HEK293 (cell line): Measurements from ENCODE around the gene KLHL14.

Experiments
- CTCF ChIA-PET: fragments of 350-600 bp; formaldehyde crosslinking; extraction: SDS; loops from one replicate; lab custom pipeline; 2021; ENCODE audit warnings: antibody characterized with exemption; lab: Yijun Ruan, JAX
- POLR2A ChIA-PET: fragments of 300-600 bp; formaldehyde crosslinking; extraction: SDS; loops from one replicate; lab custom pipeline; 2020; ENCODE audit warnings: antibody characterized with exemption, inconsistent platforms; lab: Yijun Ruan, JAX
- H3K27ac ChIP-seq: fragments of 200-500 bp; sonication (Bioruptor generic); 2 replicates; pipeline ENCODE4 v1.5.1; 2014; ENCODE audit warnings: low read depth, low read length, control low read depth, inconsistent platforms; ENCODE audit errors: extremely low read depth
- H3K36me3 ChIP-seq, 2 experiments: fragments of 200-500 bp in 1 of 2; sonication (Bioruptor generic) in 1 of 2; 1 replicate in 1 of 2; 2 replicates in 1 of 2; pipeline ENCODE4 v1.5.1; 2014 to 2017; ENCODE audit warnings: inconsistent platforms in 2 of 2, low read length in 2 of 2; ENCODE audit not compliant: control insufficient read depth in 2 of 2, insufficient read depth in 1 of 2
- H3K4me1 ChIP-seq: fragments of 200-500 bp; sonication (Bioruptor generic); 2 replicates; pipeline ENCODE4 v1.5.1; 2014; ENCODE audit warnings: mild to moderate bottlenecking, low read length, inconsistent platforms; ENCODE audit not compliant: control insufficient read depth, insufficient read depth
- H3K4me3 ChIP-seq: 2 replicates; pipeline ENCODE4 v1.5.1; 2011; ENCODE audit warnings: low read depth, mild to moderate bottlenecking, control low read depth, low read length, moderate library complexity
- H3K9me3 ChIP-seq: fragments of 200-500 bp; sonication (Bioruptor generic); 2 replicates; pipeline ENCODE4 v1.5.1; 2014; ENCODE audit warnings: low read depth, low read length, inconsistent platforms; ENCODE audit not compliant: control insufficient read depth, insufficient read depth
- GLIS2 ChIP-seq: fragments of 450-650 bp; formaldehyde crosslinking; IDR thresholded peaks from 2 replicates; pipeline ENCODE4 v1.5.1; 2016; ENCODE audit warnings: missing biosample characterization, missing genetic modification characterization
- KLF16 ChIP-seq: fragments of 450-650 bp; formaldehyde crosslinking; IDR thresholded peaks from 2 replicates; pipeline ENCODE4 v1.5.1; 2017; ENCODE audit warnings: missing biosample characterization, missing genetic modification characterization
- MYNN ChIP-seq: fragments of 450-650 bp; formaldehyde crosslinking; IDR thresholded peaks from 2 replicates; pipeline ENCODE4 v1.5.1; 2016; ENCODE audit warnings: missing biosample characterization, missing genetic modification characterization, borderline replicate concordance
- REPIN1 ChIP-seq: fragments of 450-650 bp; formaldehyde crosslinking; IDR thresholded peaks from 2 replicates; pipeline ENCODE4 v1.5.1; 2017; ENCODE audit warnings: missing biosample characterization, missing genetic modification characterization, low read depth
- SP7 ChIP-seq: fragments of 450-650 bp; formaldehyde crosslinking; IDR thresholded peaks from 2 replicates; pipeline ENCODE4 v1.5.1; 2016; ENCODE audit warnings: missing biosample characterization, missing genetic modification characterization
- ZBTB20 ChIP-seq: fragments of 450-650 bp; formaldehyde crosslinking; IDR thresholded peaks from 2 replicates; pipeline ENCODE4 v1.5.1; 2016; ENCODE audit warnings: missing biosample characterization, missing genetic modification characterization
- ZFHX2 ChIP-seq: fragments of 450-650 bp; formaldehyde crosslinking; conservative IDR thresholded peaks from 2 replicates; pipeline ENCODE4 v1.5.1; 2016; ENCODE audit warnings: missing biosample characterization, missing genetic modification characterization
- ZFP69B ChIP-seq: fragments of 450-650 bp; formaldehyde crosslinking; IDR thresholded peaks from 2 replicates; pipeline ENCODE4 v1.5.1; 2016; ENCODE audit warnings: missing biosample characterization, missing genetic modification characterization
- ZNF132 ChIP-seq: fragments of 450-650 bp; formaldehyde crosslinking; IDR thresholded peaks from 2 replicates; pipeline ENCODE4 v1.5.1; 2017; ENCODE audit warnings: missing biosample characterization, missing genetic modification characterization, borderline replicate concordance
- ZNF155 ChIP-seq: fragments of 450-650 bp; formaldehyde crosslinking; IDR thresholded peaks from 2 replicates; pipeline ENCODE4 v1.5.1; 2016; ENCODE audit warnings: missing biosample characterization, missing genetic modification characterization
- ZNF214 ChIP-seq: fragments of 450-650 bp; formaldehyde crosslinking; IDR thresholded peaks from 2 replicates; pipeline ENCODE4 v1.5.1; 2017; ENCODE audit warnings: missing biosample characterization, mild to moderate bottlenecking, missing genetic modification characterization, borderline replicate concordance
- ZNF239 ChIP-seq: fragments of 450-650 bp; formaldehyde crosslinking; IDR thresholded peaks from 2 replicates; pipeline ENCODE4 v1.5.1; 2016; ENCODE audit warnings: missing biosample characterization, missing genetic modification characterization
- ZNF335 ChIP-seq: fragments of 450-650 bp; formaldehyde crosslinking; conservative IDR thresholded peaks from 2 replicates; pipeline ENCODE4 v1.5.1; 2016; ENCODE audit warnings: missing biosample characterization, missing genetic modification characterization
- ZNF350 ChIP-seq: fragments of 450-650 bp; formaldehyde crosslinking; IDR thresholded peaks from 2 replicates; pipeline ENCODE4 v1.5.0; 2017; ENCODE audit warnings: missing biosample characterization, mild to moderate bottlenecking, missing genetic modification characterization
- ZNF596 ChIP-seq: fragments of 450-650 bp; IDR thresholded peaks from 2 replicates; pipeline ENCODE4 v1.5.0; 2018; ENCODE audit warnings: missing biosample characterization, mild to moderate bottlenecking, missing genetic modification characterization, moderate library complexity
- ZNF600 ChIP-seq: fragments of 450-650 bp; formaldehyde crosslinking; IDR thresholded peaks from 2 replicates; pipeline ENCODE4 v1.5.1; 2016; ENCODE audit warnings: missing biosample characterization, missing genetic modification characterization
- ZNF660 ChIP-seq: fragments of 450-650 bp; IDR thresholded peaks from 2 replicates; pipeline ENCODE4 v1.5.1; 2018; ENCODE audit warnings: missing biosample characterization, mild to moderate bottlenecking, missing genetic modification characterization
- ZNF701 ChIP-seq: fragments of 450-650 bp; formaldehyde crosslinking; IDR thresholded peaks from 2 replicates; pipeline ENCODE4 v1.5.1; 2016; ENCODE audit warnings: missing biosample characterization, missing genetic modification characterization
- ZNF830 ChIP-seq: fragments of 450-650 bp; IDR thresholded peaks from 2 replicates; pipeline ENCODE4 v1.5.0; 2018; ENCODE audit warnings: missing biosample characterization, missing genetic modification characterization, low read depth, mild to moderate bottlenecking, moderate library complexity
- TF ChIP-seq, protein P1 (sequence below): fragments of 450-650 bp; formaldehyde crosslinking; IDR thresholded peaks from 2 replicates; pipeline ENCODE4 v1.5.1; 2017; ENCODE audit warnings: missing biosample characterization, missing genetic modification characterization
- TF ChIP-seq, protein P2 (sequence below): fragments of 450-650 bp; formaldehyde crosslinking; IDR thresholded peaks from 2 replicates; pipeline ENCODE4 v1.5.1; 2016; ENCODE audit warnings: missing biosample characterization, missing genetic modification characterization
- TF ChIP-seq, protein P3 (sequence below): fragments of 450-650 bp; formaldehyde crosslinking; IDR thresholded peaks from 2 replicates; pipeline ENCODE4 v1.5.1; 2016; ENCODE audit warnings: missing biosample characterization, missing genetic modification characterization
- TF ChIP-seq, protein P4 (sequence below): fragments of 450-650 bp; formaldehyde crosslinking; IDR thresholded peaks from 2 replicates; pipeline ENCODE4 v1.5.1; 2016; ENCODE audit warnings: missing biosample characterization, missing genetic modification characterization

The KLHL14 gene

DNA sequence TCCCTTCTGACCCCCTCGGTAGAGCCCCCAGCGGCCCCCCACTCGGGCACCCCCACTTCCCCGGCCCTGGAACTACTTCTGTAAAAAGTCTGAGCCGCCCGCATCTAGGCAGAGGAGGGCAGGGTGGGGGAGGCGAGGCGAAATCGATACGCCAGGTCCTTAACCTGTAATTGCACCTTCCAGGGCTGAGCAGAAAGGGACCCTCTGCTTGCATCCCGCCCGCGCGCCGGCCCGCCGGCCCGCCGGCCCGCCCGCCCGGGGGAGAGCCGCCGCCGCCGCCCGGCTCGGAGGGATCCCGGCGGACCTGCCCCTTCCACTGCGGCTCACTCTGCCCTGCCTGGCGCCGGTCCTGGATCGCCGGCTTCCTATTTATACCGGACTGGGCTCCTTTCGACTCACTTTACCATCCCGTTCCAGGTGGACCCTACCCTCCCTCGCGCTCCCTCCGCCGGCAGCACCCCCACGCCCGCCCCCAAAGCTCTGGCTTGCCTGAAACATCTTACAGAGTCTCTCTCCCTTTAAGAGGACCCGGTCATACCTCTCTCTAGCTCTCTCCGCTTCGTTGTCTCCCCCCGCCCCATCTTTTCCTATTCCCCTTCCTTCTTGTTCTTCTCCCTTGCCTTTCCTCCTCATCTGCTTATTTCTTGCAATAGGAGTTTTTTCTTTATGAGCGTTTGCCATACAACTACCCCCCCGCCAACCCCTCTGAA, 797 bp downstream of the KLHL14 start:
- TF ChIP-seq ZBTB20 (tag by site-specific recombination) (peak; percentile 7; the same call in 1 of the 2 replicates), ZNF335 (peak; percentile 78), SP7 (no peak), ZNF600 (tag by site-specific recombination) (no peak), REPIN1 (tag by site-specific recombination) (no peak), ZNF350 (tag by site-specific recombination) (no peak), ZNF701 (tag by site-specific recombination) (no peak), ZFP69B (tag by site-specific recombination) (peak; percentile 73; the same call in 1 of the 2 replicates), ZNF830 (no peak), GLIS2 (peak; percentile 61; the same call in 1 of the 2 replicates), ZNF132 (tag by site-specific recombination) (no peak), ZNF660 (tag by site-specific recombination) (no peak), MYNN (no peak), ZNF214 (tag by site-specific recombination) (no peak), ZFHX2 (tag by site-specific recombination) (peak; percentile 60), ZNF155 (tag by site-specific recombination) (no peak), KLF16 (0 out of 2 replicates have a peak, but pooled peaks have one; percentile 16), ZNF239 (no peak), ZNF596 (tag by site-specific recombination) (no peak)
- TF ChIP-seq, protein P1, sequence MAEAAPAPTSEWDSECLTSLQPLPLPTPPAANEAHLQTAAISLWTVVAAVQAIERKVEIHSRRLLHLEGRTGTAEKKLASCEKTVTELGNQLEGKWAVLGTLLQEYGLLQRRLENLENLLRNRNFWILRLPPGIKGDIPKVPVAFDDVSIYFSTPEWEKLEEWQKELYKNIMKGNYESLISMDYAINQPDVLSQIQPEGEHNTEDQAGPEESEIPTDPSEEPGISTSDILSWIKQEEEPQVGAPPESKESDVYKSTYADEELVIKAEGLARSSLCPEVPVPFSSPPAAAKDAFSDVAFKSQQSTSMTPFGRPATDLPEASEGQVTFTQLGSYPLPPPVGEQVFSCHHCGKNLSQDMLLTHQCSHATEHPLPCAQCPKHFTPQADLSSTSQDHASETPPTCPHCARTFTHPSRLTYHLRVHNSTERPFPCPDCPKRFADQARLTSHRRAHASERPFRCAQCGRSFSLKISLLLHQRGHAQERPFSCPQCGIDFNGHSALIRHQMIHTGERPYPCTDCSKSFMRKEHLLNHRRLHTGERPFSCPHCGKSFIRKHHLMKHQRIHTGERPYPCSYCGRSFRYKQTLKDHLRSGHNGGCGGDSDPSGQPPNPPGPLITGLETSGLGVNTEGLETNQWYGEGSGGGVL: peak; percentile 81
- TF ChIP-seq, protein P2, sequence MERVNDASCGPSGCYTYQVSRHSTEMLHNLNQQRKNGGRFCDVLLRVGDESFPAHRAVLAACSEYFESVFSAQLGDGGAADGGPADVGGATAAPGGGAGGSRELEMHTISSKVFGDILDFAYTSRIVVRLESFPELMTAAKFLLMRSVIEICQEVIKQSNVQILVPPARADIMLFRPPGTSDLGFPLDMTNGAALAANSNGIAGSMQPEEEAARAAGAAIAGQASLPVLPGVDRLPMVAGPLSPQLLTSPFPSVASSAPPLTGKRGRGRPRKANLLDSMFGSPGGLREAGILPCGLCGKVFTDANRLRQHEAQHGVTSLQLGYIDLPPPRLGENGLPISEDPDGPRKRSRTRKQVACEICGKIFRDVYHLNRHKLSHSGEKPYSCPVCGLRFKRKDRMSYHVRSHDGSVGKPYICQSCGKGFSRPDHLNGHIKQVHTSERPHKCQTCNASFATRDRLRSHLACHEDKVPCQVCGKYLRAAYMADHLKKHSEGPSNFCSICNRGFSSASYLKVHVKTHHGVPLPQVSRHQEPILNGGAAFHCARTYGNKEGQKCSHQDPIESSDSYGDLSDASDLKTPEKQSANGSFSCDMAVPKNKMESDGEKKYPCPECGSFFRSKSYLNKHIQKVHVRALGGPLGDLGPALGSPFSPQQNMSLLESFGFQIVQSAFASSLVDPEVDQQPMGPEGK: peak; percentile 36; the same call in 1 of the 2 replicates
- TF ChIP-seq, protein P3, sequence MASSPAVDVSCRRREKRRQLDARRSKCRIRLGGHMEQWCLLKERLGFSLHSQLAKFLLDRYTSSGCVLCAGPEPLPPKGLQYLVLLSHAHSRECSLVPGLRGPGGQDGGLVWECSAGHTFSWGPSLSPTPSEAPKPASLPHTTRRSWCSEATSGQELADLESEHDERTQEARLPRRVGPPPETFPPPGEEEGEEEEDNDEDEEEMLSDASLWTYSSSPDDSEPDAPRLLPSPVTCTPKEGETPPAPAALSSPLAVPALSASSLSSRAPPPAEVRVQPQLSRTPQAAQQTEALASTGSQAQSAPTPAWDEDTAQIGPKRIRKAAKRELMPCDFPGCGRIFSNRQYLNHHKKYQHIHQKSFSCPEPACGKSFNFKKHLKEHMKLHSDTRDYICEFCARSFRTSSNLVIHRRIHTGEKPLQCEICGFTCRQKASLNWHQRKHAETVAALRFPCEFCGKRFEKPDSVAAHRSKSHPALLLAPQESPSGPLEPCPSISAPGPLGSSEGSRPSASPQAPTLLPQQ (tag by site-specific recombination): peak; percentile 95
- TF ChIP-seq, protein P4, sequence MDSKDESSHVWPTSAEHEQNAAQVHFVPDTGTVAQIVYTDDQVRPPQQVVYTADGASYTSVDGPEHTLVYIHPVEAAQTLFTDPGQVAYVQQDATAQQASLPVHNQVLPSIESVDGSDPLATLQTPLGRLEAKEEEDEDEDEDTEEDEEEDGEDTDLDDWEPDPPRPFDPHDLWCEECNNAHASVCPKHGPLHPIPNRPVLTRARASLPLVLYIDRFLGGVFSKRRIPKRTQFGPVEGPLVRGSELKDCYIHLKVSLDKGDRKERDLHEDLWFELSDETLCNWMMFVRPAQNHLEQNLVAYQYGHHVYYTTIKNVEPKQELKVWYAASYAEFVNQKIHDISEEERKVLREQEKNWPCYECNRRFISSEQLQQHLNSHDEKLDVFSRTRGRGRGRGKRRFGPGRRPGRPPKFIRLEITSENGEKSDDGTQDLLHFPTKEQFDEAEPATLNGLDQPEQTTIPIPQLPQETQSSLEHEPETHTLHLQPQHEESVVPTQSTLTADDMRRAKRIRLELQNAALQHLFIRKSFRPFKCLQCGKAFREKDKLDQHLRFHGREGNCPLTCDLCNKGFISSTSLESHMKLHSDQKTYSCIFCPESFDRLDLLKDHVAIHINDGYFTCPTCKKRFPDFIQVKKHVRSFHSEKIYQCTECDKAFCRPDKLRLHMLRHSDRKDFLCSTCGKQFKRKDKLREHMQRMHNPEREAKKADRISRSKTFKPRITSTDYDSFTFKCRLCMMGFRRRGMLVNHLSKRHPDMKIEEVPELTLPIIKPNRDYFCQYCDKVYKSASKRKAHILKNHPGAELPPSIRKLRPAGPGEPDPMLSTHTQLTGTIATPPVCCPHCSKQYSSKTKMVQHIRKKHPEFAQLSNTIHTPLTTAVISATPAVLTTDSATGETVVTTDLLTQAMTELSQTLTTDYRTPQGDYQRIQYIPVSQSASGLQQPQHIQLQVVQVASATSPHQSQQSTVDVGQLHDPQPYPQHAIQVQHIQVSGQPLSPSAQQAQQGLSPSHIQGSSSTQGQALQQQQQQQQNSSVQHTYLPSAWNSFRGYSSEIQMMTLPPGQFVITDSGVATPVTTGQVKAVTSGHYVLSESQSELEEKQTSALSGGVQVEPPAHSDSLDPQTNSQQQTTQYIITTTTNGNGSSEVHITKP (tag by site-specific recombination): peak; percentile 75
- ChIA-PET CTCF (interaction anchor here (0.6 kb wide), 1 partner anchor 58 kb away, joined by 3 read pairs; no protein-coding TSS in a partner anchor), POLR2A (interaction anchor here (0.6 to 1.3 kb wide), 7 partner anchors 34 to 605 kb away, joined by 3 to 11 read pairs (median 4); partner anchors contain the start of gene GAREM1)
- no peaks in the 10 kb centered on the region for H3K36me3 ChIP-seq
- H3K27ac ChIP-seq: peak overlapping the region; percentile 61
- no peaks in the 10 kb centered on the region for H3K9me3 ChIP-seq
- peaks cover 3% of the 10 kb centered on the region; the same call in 1 of the 2 replicates for H3K4me1 ChIP-seq
- peak overlapping the region; percentile 51 for H3K4me3 ChIP-seq
